ENCODE results near the gene SHC4.
A peak's percentile ranks its signal among the peaks of the same experiment; 100 is the strongest.
"Not testable (repeated sequence)": the region's sequence is repeated elsewhere in the genome, so short reads cannot be mapped to it uniquely, and the experiment has no call there.

The SHC4 gene

DNA sequence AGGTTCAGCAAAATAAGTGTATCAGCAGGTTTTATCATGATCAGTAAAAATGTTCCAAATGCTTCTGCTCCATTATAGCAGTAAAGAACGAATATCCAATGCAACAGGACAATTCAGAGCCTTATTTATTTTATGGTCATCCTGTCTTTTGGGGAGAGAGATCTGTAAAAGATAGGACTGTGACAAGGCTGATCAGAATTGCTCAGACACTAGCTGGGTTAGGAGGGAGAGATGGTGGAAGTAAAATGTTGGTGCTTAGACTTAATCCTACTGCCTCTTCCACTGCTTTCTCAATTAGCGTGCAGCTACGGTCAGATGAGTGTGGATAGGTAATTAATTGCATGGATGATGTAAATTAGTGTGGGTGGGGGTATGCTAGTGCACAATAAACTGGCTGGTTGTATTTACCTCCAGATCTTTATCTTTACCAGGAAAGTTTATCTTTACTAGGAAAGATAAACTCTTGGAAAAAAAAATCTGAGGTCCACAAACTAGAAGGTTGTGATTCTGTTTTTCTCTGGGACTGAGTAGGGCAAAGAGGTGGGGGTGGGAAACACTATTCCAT, 83.6 kb downstream of the SHC4 start:
- no peak for DNase-seq (ENCODE audit: low spot score)

DNA sequence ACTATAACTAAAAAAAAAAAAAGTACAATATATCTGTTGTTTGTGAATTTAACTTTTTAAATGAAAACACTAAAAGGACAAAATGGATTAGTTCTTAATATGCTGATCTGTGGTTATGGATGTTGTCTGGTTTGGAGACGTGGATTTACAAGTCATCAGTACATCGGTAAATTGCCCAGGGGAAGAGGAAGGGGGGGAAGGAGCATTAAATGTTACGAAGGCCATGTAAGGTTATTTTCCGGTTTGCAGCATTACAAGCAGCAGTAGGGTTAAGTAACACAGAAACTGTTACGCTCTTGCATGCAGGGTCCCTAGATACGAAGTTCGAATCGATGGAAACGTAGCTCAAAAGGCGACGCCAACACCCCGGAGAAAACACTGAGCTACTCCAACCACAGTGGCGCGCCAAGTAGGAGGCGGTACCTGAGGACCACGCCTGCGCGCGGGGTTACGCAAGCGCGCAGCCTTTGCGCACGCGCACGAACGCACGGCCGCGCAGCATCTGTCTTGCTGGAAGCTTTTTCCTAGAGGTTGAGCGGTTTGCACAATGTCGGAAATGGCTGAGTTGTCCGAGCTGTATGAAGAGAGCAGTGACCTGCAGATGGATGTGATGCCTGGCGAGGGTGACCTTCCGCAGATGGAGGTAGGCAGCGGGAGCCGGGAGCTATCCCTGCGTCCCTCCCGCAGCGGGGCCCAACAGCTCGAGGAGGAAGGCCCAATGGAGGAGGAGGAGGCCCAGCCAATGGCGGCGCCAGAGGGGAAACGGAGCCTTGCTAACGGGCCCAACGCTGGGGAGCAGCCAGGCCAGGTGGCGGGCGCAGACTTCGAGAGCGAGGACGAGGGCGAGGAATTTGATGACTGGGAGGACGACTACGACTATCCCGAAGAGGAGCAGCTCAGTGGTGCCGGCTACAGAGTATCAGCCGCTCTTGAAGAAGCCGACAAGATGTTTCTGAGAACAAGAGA, 85.8 kb downstream of the SHC4 start, which contains the start of gene EID1:
TSS of gene EID1 (plus strand) at position 505 of the 966 bp plus-strand sequence. CDS start at position 548, 43 bp downstream.
- peak; percentile 95 for DNase-seq (ENCODE audit: low spot score)

DNA sequence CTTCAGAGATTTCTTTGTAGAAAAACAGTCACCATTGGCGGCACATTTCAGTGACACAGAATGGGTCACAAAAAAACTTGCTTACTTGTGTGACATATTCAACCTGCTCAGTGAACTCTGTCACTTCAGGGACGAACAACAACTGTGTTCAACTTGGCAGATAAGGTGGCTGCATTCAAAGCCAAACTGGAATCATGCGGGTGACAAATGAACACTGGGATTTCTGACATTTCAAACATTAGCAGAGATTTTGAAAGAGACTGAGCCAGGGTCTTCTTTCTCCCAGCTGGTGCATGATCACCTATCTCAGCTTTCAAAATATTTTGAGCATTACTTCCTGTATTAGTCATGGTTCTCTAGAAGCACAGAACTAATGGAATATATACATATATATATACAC, 87.7 kb downstream of the SHC4 start:
- DNase-seq (ENCODE audit: low spot score) = no peak

DNA sequence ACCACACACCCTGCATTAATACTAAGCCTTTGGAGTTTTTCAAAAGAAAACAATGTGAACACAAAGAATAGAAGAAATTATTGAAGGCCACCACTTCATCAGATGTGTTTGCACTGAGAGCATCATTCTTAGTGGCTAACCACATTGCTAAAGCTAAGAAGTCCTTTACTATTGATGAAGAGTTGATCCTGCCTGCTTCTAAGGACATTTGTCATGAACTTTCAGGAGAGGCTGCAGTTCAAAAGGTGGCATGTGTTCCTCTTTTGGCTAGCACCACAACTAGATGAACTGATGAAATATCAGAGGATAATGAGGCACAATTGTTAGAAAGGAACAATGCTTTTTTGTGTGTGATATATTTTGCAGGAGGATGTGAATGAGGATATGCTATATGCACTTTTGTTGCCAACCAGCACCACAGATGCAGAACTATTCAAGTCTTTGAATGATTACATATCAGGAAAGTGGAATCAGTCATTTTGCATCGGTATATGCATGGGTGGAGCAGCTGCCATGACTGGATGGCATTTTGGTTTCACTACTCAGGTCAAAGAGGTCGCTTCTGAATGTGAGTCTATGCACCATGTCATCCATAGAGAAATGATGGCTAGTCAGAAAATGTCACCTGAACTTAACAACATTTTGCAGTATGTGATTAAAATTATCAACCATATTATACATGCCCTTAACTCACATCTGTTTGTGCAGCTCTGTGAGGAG, 88.3 kb downstream of the SHC4 start:
- no peak for DNase-seq (ENCODE audit: low spot score)

DNA sequence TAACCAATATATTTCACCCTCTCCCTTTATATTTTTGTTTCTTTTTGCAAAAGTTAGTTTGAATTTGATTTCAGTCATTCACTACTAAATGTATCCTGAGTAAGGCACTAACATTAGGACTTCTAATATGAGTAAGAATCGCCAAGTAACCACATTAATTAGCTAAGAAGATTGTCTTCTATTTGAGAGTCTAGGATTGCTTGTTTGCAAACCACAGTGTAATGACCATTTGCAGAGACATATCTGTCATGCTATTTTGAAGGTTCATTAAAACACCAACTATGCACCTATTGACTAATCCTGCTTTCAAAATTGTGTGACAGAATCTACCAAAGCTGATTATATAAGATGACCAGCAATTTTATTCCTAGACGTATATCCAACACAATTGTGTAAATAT, 91.1 kb downstream of the SHC4 start:
- no peak for DNase-seq (ENCODE audit: low spot score)

DNA sequence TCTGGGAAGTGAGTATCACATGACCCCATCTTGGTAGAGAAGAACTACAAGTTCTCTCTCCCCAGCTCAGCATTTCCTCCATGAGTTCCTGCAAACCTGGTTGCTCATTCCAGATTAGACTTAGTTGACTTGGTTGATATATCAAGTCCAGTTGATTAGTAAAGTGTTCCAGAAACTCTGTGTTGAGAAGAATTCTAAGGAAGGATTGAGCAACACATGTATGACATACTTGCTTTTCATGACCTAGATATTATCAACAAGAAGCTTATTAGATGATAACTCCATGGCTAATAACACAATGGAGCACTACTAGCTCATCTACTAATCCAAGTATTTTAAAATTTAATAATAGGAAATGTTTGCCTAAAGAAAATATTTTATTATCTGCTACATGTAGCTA, 92.2 kb downstream of the SHC4 start:
- no peak for DNase-seq (ENCODE audit: low spot score)

DNA sequence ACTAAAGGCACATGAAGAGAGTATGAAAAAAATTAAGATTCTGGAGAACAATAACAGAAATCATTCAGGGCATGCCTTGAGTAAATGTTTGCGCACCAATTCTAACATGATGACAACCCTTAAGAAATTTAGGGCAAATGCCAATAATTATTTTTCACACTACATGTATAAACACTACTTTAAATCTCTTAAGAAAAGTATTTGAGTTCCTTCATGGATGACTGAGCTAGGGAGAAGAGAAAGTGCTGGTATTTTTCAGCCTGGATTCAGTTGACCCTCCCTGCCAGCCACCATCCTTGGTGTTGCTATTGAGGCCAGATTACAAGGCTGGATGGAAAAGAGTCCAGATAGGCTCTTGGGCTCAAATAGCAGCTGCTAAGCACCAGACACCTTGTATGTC, 93.8 kb downstream of the SHC4 start:
- DNase-seq (ENCODE audit: low spot score) = no peak

DNA sequence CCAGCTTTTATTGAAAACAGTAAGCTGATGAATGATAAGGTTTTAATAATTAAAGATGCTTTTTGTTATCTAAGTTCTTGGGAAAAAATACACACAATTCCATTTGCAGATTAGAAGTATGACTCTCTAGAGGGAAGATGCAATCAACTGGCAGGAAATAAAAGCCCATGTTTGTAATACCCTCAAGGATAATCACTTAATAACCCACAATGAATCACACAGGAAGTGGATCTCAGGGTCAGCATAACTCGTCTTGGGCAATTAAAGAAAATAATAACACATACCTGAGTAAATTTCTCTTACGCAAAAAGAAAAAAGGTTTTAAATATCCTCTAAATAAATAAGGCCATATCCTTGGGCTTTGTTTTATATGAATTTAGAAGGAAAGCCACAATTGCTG, 95.2 kb downstream of the SHC4 start:
- DNase-seq (ENCODE audit: low spot score) = no peak

DNA sequence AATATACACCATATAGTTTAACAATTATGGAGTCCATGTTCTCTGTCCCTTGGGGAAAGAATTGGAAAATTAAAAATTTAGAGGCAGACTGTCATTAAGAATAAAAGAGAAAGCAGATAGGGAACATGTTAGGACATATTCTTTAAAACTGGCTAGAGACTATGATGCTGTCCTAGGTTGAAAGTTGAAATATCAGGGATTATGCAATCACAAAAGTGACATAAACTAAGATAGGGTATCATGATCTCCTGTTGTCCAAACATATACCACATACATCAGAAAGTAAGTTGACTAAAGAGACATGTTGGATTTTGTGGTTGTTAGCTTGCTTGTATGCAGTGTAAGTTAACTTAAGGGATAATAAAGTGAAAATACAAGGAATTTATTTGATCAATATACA, 95.7 kb downstream of the SHC4 start:
- no peak for DNase-seq (ENCODE audit: low spot score)

DNA sequence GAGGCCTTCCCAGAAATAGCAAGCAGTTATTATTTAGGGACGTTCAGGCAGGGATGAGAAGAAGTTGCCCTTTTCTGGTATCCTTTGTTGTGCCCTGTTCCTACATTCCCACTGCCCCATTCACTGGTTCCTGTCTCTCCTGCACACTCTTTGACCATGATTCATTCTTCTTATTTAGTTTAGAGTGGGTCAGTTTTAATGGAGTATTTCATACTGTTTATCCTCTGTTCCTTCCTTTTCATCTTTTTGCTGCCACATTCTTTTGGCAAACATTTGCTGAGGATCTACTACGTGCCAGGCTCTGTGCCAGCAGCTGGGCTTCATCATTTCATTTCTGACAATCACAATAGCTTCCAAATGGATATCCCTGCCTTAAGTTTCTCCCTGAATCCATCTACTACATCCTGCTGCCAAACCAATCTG, 97.6 kb downstream of the SHC4 start:
- no peak for DNase-seq (ENCODE audit: low spot score)

DNA sequence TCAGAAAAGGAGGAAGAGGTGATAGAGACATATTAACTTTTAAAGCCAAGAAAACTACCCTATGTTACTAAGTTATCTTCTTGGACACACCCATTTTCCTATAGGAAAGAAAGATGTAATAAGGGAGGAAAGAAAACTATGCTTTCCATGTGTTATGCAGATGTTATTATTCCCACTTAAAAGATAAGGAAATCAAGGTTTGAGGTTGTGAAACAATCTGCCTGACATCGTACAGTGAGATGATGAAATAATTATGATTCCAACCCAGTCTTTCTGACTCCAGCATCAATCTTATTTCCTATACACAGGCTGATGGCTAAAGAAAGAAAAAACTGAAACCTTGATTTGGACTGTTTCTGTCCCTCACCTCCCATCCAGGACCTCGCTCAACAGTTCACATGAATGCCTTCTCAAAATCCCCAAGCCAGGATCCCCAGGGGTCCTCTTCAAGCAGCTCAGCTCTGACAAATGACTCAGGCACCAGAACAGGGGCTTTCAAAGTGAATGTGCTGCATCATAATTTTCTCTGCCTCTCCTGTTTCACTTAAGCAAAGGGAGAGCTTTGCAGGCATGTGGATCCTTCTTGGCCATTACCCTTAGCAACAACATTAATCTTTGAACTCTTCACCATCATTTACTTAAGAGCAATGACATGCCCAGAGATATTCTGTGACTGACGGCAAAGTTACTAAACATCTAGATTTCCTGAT, 98.2 kb downstream of the SHC4 start:
- no peak for DNase-seq (ENCODE audit: low spot score)

DNA sequence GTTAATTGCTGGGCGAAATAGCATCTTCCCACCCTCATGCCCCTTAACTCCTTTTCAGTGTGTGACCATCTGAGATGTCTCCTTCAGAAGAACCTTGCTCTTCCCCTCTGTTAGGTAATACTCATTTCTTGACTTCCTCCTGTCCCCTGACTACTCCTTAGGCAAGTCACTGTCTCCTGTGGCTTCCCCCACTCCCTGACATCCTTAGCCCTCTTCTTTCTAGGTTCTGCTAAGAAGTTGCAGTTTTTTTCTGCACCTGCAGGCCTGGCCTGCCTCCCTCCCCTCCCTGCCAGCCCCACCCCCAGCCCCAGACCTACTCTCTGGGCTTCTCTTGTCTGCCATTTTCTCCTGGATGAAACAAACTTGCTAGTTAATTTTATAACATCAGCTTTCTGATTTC, 101.0 kb downstream of the SHC4 start:
- no peak for DNase-seq (ENCODE audit: low spot score)

DNA sequence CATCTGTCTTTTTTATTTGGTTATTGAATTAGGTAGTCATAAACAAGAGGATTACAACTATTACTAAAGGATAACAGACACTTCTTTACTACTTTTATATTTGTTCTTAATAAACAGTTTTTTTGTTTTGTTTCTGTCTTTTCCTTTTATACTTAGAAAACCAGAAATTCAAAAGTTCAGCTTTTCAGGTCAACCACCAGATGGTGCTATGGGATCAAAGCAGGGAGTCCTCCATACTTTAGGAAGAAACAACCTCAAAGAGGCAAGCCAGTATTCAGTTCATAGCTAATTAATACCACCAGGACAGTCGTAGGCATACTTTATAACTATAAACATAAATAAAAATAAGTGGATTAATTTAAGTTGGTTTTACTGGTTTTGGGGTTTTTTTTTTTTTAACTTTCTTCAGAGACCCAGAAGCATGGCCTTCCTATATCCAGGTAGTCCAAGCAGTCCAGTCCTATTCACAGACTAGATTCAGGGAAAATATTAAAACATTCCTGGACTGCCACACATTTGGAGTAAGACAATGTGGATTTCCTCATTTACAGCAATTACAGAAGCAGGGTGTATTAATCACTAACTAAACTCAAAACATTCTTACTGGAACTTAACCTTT, 101.8 kb downstream of the SHC4 start:
- no peak for DNase-seq (ENCODE audit: low spot score)

DNA sequence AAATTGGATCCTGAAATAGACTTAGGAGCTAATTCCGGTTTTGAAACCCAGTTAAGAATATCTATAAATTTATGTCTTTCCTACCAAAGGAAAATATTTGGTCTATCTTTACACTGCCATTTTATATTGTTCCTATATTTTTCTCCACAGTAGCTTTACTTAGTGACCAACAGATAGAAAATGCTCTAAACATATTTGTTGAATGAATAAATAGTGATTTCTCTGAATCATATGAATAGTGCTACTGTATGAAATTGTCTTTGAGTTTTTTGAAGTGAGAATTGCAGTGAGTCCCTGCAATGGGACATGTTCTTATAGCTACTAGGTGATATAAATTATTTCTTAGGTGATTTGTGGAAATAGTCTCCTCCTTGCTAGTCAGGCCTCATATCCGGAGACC, 104.3 kb downstream of the SHC4 start:
- DNase-seq (ENCODE audit: low spot score) = no peak

DNA sequence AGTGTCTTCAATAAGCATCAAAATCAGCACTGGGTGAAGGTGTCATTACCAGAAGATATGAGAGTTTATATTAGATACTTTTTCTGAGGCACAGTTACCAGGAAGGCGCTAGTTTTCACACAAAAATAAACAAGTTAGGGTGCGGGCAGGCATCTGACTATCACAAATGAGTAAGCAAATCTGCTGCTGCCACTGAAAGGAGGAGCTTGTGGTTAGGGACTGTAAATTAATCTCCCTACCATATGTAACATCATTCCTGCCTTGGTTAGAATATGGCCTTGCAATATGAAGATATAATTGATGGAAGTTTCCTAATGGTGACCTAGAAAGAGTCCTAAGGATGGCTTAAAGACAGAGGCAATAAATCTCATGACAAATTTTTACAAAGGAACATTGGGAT, 105.3 kb downstream of the SHC4 start:
- DNase-seq (ENCODE audit: low spot score) = no peak

DNA sequence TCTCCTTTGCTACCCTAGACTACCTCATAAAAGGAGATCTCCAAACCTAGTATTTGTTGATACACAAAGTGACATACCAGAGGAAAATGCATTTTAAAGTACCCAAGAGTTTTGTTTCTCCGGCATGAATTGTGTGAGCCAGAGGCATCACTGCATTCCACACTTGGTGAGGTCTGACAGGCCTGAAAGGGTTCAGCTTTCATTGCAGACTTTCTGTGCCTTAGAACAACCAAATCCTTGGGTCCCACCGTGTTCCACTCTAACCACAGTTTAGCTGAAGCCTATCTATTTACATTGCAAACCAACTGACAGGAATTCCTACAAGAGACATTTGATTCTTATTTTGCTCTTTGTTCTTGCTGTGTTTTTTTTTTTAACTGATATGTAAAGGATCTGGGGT, 106.8 kb downstream of the SHC4 start:
- no peak for DNase-seq (ENCODE audit: low spot score)

DNA sequence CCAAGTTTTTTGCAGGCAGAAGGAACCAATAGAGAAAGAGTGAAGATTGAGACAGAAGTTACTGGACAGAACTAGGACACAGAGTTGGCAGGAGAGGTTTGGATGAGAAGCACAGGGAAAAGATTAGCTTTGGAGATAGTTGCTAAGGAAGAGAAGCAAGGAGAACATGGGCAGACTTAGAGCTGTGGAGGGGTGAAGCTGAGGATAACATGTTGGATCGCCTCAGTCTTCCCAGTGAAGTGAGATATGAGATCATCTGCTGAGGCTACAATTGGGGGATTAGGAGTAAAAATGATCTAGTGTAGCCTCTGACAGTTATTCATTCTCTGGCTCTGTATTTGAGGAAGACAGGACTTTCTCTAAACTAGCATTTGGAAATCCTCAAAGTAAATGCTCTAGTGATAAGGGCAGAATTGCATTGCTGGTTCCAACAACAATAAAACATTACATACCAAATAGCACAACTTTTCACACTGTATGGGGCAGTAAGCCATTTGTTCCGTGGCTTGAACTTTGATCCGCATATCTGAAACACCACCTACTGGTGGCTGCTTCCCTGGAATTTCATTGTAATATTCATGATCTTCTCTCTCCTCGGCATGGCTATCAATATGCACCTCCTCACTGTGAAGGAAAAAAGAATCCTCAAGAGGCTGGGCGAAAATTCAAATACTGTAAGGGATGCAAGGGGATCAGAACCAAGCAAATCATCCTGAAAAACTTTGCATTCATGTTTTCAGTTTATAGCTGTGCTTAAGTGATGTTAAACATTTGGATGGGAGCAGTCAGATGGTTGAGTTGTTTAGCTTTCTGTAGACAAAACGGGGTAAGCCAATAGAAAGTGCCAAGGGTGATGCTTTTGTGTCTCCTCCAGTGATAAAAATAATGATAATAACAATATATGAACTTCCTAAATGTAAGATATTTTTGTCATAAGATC, 107.9 kb downstream of the SHC4 start:
- DNase-seq (ENCODE audit: low spot score) = no peak

DNA sequence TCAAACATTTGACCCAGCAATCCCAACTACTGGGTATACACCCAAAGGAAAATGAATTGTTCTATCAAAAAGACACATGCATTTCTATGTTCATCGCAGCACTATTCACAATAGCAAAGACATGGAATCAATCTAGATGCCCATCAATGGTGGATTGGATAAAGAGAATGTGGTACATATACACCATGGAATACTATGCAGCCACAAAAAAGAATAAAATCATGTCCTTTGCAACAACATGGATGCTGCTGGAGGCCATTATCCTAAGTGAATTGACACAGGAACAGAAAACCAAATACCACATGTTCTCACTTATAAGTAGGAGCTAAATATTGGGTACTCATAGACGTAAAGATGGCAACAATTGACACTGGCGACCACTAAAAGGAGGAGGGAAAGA, 109.3 kb downstream of the SHC4 start:
- DNase-seq (ENCODE audit: low spot score) = not testable (repeated sequence)

DNA sequence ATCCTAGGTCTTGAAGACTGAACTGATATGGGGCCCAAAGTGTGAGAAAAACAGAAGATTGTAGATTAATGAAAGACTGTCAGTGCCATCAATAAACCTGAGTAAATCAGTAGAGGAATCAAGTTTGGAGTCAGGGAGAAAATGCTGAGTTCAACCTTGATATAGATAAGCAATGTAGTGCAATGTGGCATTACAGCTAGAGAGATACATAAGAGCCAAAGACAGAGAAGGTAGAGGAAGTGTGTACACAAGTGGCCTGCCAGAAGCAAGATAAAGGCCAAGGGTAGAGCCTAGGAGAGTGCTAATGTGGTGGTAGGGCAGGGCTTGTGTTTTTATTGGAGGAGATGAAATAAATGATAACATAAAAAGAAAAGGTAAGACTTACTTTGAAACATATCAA, 111.8 kb downstream of the SHC4 start:
- DNase-seq (ENCODE audit: low spot score) = no peak

DNA sequence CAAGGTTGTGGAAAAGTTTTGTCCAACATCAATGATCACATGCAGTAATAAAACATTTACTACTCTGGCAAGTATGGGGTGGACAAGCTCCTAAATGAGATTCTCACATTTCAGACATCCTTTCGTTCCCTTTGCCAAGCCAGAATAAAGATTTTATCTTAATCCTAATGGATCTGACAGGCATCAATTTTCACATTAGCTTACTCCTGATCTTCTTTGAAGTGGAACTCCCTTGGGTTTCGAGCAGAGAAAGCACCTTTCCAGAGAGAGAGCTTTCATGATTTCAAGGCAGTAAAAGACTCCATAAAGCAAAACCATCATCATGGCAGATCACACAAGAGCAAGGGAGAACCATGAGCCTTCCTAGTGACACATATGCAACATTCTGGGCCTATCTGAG, 113.1 kb downstream of the SHC4 start:
- DNase-seq (ENCODE audit: low spot score) = no peak

DNA sequence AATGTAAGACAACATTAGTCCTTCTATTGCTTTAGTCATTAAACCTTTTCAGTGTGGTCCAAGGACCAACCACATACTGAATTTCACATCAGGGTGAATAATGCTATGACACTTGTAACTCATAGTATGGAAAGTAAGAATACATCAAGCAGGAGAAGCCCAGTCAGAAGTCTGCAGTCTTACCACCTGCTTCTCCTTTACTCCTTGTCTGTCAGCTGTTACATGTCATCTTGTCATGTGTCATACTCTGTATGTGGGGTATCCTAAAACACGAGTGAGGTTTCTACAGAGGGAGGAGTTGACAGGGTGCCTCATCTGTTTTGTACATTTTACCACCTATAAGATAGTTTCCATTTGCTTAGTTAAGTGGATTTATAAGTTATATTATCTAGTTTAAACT, 118.6 kb downstream of the SHC4 start:
- no peak for DNase-seq (ENCODE audit: low spot score)
